AG09319 (cell line): ENCODE results near the gene BIRC3.
A peak's percentile ranks its signal among the peaks of the same experiment; 100 is the strongest.
"Not testable (repeated sequence)": the region's sequence is repeated elsewhere in the genome, so short reads cannot be mapped to it uniquely, and the experiment has no call there.

ENCODE experiments used
- DNase-seq: peaks from one replicate; pipeline ENCODE4 v3.0.0-alpha.2; 2010; ENCODE audit warnings: low read depth; ENCODE audit errors: extremely low read depth
- CTCF ChIP-seq: IDR thresholded peaks from 2 replicates; pipeline ENCODE4 v1.5.1; 2011; ENCODE audit warnings: low read depth, mild to moderate bottlenecking, inconsistent platforms, low read length, moderate library complexity

Gene BIRC3

DNA sequence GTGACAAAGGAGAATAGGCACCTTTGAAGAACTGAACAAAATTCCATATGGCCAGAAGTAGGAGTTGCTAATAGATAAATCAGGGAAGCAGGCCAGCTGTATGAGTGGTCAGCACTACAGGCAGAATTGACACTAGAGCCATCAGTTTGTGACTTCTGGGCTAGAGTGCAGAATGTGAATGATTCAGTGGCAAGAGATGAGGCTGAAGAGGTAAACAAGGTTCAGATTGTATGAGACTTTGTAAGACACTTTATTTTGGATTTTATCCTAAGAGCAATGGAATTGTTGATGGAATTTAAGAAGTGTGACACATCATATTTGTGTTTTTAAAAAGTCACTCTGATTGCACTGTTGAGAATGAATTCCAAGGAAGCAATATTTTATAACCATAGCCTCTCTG lies 12.9 kb downstream of the BIRC3 start:
- DNase-seq = no peak
- no peak for TF ChIP-seq CTCF

GRCh38 chr11:102331341-102331740 lies 14.1 kb downstream of the BIRC3 start:
- TF ChIP-seq CTCF = no peak
- no peak for DNase-seq

- TF ChIP-seq CTCF = no peak
- no peak for DNase-seq
These were observed 15.3 kb downstream of the BIRC3 start for GRCh38 chr11:102332611-102332994.

- DNase-seq = no peak
- TF ChIP-seq CTCF = no peak
These were observed 21.3 kb downstream of the BIRC3 start for GRCh38 chr11:102338479-102339010.

DNA sequence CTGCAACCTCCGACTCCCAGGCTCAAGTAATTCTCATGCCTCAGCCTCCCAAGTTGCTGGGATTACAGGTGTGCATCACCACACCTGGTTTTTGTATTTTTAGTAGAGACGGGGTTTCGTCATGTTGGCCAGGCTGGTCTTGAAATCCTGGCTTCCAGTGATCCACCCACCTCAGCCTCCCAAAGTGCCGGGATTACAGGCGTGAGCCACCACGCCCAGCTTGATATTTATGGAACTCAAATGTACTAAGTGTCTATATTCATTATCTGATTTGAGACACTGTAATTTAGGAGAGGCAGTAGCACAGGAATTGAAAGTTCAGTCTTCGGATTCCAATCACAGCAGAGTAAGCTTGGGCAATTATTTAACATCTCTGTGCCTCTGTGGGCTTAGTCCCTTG lies 24.0 kb downstream of the BIRC3 start:
- not testable (repeated sequence) for DNase-seq

DNA sequence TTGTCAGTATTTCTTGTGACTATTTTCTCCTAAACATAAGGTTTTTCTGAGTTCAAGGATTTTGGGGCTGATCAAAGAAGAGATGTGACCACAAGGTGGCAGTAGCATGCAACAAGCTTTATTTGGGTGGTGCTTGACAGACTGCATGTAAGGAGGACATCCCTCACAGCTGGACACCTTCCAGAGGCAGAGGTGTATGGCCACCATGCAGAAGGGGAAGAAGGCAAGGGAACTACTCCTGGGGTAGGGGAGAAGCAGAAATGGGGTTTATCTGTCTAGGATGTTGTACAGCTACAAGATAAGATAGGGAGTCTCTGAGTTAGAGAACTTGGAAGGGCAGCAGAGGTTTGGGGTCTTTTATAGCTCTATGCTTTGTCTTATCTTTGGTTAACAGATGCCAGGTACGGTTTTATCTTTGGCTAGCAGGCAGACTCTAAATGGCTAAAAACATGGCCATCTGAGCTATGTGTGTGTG lies 24.6 kb downstream of the BIRC3 start:
- TF ChIP-seq CTCF = peak; percentile 76
- peak; percentile 56 for DNase-seq

- DNase-seq = no peak
These were observed 26.5 kb downstream of the BIRC3 start for GRCh38 chr11:102343809-102344208.

More at GRCh38 chr11:102343809-102344208, 26.5 kb downstream of the BIRC3 start:
- no peak for TF ChIP-seq CTCF
